Astrocyte of the hippocampus (primary cell): Measurements from ENCODE around the gene RANBP6.
"Not testable (repeated sequence)": the region's sequence is repeated elsewhere in the genome, so short reads cannot be mapped to it uniquely, and the experiment has no call there.

ENCODE experiments used
- DNase-seq: peaks from one replicate; pipeline ENCODE4 v3.0.0; 2011; ENCODE audit warnings: low read depth, low spot score

Gene RANBP6

GRCh38 chr9:6015278-6016157 is at the start of gene RANBP6:
TSS of gene RANBP6 (minus strand) at chr9:6015624. CDS start at chr9:6015607, 17 bp downstream.
- DNase-seq = peak; percentile 95

DNA sequence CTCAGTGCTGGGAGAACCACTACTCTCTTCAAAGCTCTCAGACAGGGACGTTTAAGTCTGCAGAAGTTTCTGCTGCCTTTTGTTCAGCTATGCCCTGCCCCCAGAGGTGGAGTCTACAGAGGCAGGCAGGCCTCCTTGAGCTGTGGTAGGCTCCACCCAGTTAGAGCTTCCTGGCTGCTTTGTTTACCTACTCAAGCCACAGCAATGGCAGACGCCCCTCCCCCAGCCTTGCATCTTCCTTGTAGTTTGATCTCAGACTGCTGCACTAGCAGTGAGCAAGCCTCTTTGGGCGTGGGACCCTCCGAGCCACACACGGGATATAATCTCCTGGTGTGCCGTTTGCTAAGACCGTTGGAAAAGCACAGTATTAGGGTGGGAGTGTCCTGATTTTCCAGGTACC is 47.7 kb upstream of the RANBP6 start:
- DNase-seq = not testable (repeated sequence)

GRCh38 chr9:6055666-6056065 is 40.2 kb upstream of the RANBP6 start:
- DNase-seq = no peak

DNA sequence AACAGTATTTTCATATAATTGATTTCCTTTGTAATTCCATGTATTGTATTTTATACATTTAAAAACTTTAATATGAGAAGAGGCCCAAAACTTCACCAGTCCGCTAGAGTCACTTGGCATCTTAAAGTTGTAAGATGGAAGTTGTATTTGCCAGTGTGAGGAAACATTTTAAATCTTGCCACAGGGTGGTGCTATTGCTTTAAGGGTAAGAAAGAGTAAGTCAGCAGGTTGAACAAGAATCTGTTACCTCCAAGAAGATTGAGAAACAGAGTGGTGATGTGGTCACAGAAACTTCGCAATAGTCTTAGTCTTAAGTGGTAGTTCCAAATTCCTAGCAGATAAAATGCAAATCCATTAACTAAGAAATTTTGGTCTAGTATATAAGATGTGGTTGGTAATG is 39.8 kb upstream of the RANBP6 start:
- peak; percentile 86 for DNase-seq

DNA sequence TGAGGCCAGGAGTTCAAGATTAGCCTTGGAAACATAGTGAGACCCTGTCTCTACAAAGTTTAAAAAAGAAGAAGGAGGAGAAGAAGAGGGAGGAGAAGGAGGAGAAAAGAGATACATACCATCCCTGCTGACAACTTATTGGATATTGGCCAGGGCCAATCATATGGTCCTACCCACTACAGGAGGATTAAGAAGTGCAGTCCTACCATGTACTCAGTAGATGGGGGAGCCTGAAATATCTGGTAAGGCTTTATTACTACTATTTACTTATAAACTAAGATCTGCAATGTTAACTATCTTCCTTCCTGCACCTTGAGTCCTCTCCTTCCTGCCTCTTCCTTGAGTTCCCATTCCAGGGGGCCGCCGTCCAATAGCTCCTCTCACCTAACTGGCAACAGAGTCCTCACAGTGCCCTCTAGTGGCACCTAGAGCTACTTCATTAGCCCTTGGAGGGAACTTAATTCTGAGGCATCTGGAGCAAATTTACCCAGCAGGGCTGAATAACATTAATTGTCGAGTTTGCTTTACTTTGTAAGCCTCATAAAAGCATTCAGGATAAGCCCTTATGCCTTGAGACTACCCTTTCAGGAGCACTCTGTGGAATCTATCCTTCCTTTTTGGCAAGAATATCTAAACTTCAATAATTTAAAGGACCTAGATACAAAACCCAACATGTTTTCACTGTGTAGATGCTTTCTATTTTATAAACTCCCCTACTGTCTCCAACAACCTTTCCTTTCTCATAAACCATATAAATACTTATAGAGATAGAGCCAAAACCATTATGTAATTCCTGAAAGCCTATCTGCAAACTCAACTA is 39.1 kb upstream of the RANBP6 start:
- DNase-seq = peak; percentile 83

DNA sequence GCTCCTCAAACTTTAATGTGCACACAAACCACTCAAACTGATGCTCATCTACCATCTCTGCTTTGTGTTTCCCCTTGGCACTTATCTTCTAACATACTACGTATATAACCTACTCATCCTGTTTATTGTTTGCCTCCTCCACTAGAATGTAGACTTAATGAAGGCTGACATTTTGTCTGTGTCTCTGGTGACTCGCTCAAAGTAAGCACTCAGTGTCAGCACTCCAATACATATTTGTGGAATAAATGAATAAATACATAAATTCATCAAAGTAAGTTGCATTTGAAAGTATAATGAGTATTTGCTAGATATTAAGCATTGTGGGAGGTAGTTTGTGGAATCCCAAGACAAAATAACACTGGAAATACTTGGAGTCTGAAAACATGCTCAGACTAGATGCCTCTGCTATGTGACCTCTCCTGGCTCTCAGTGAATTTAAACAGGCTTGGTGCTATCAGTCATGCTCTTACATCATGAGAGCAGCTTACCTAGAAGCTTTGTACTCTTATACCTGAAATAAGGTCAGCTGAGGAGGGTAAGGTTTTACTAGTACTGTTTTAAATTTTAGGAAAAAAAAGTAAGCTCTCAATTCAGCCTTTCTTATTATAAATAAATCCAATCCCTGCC is 37.0 kb upstream of the RANBP6 start:
- DNase-seq = no peak

DNA sequence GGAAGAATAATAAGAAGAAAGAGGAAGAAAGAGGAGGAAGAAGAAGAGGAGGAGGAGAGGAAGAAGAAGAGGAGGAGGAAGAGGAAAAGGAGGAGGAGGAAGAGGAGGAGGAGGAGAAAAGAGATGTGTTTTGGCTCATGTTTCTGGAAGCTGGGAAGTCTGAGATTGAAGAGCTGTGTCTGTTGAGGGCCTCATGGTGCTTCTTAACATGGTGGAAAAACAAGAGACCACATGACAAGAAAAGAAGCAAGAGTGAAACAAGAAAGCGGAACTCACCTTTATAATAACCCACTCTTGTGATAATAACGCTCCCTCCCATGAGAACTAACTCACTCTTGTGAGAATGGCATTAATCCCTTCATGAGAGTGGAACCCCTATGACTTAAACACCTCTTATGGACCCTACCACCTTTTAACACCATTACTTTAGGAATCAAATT is 36.1 kb upstream of the RANBP6 start:
- no peak for DNase-seq

DNA sequence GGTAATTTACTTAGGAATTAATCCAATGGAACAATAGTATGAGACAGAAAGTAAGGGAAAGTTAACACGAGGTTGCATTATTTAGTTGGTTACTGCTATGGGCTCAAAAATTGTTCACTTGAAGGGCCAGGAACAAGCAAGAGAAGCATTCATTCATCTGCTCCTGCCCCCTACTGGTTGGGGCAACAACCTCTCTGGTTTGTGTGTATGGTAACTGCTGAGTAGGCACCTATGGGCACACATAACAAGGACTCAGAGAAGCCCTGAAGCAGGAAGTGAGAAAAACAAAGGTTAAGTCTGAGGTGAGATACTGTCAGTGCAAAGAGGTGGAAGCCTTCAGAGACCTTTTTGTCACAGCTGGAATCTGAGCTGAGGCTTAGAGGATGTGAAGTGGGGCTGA is 34.4 kb upstream of the RANBP6 start:
- no peak for DNase-seq

DNA sequence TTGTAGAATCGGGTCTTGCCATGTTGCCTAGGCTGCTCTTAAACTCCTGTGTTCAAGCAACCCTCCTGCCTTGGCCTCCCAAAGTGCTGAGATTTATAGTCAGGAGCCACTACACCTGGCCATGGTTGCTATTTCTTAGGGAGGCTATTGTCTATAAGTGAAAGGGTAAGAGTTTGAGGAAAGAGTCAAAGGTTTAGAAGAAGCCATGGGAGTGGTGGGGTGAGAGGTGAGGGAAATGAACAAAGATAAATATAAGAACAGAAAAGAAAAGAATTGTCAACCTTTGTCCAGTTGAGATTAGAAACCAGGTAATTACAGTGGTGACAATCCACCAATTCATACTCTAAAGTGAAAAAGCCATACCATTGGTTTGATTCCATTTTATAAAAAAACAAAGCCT is 32.6 kb upstream of the RANBP6 start:
- DNase-seq = no peak

GRCh38 chr9:6047020-6047419 is 31.6 kb upstream of the RANBP6 start:
- no peak for DNase-seq

DNA sequence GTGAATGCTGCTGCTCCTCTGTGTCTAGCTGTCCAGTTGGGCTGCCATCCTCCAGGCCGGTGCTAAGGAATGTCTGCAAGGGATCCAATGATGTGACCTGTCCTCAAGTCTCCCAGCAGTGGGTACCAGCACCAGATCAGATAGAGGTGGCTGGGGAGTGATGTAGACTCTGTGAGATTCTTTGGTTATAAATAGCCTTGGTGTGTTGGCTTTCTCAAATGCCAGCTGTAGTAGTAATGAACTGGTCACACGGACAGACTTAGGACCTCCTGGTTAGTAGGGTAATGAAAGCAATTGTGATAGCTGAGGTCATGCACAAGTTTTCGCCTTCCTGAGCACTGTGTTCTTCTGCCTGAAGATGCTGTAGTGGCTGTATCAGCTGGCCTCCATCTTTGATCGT is 29.9 kb upstream of the RANBP6 start:
- no peak for DNase-seq

GRCh38 chr9:6040077-6040476 is 24.7 kb upstream of the RANBP6 start:
- no peak for DNase-seq

- DNase-seq = no peak
Measured at GRCh38 chr9:6036391-6036790, 21.0 kb upstream of the RANBP6 start.

DNA sequence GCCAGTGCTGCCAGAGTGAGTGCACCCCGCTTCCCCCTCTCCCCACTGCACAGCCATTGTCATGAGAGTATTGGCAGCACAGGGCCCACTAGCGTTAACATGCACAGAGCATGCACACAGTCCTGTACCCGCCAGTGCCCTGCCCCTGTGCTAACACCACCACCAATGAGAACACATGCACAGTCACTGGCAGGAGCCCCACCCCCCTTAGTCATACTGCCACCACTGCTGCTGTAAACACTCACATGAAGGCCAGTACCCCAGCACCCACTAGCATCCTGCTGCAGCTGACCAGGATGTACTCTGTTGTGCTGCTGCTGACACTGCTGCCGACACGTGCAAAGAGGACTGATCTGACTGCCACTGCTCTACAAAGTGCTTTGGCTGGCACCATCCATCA is 19.5 kb upstream of the RANBP6 start:
- no peak for DNase-seq

GRCh38 chr9:6029604-6030274 is 14.3 kb upstream of the RANBP6 start:
- DNase-seq = no peak

DNA sequence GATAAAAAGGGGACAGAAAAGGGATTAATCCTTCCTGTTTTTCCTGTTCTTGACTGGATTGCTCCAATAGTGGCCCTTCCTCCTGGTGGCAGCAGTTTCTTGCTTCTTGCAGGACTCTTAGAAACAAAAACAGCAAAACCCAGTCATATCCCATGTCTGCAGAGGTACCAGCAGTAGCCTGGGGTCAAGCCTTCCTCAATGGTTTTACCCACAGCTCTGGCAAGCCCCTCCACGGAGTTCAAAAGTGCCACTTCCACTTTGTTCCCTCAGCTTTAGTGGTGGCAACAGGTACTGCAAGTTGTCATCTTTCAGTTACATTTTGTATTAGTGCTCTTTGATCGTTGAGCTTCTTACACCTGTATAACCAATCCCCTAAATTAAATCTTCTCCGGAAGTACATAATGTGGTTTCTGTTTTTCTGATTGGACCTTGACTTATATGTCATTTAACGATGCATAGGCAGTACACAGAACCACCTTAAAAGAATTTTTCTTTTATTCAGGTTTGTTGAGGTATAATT is 8.7 kb upstream of the RANBP6 start:
- DNase-seq = no peak

DNA sequence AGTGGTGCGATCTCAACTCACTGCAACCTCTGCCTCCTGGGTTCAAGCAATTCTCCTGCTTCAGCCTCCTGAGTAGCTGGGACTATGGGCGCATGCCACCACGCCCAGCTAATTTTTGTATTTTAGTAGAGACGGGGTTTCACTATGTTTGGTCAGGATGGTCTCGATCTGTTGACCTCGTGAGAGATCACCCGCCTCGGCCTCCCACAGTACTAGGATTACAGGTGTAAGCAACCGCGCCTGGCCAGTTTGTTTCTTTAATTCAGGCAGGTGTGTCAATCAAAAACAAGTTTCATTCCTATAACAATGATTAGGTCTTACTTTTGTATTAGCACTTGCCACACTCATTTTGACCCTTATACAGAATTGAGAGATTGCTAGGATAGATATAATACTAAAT is 1.6 kb upstream of the RANBP6 start:
- DNase-seq = not testable (repeated sequence)

GRCh38 chr9:6014670-6015270 is 654 bp downstream of the RANBP6 start:
- peak; percentile 60 for DNase-seq

- peak; percentile 99 for DNase-seq
Measured at GRCh38 chr9:6008169-6008979, 7.0 kb downstream of the RANBP6 start.

- peak; percentile 90 for DNase-seq
Measured at GRCh38 chr9:6007770-6008168, 7.7 kb downstream of the RANBP6 start.
